ENCODE measurements around the gene STOML1.
"Not testable (repeated sequence)": the region's sequence is repeated elsewhere in the genome, so short reads cannot be mapped to it uniquely, and the experiment has no call there.

Gene STOML1

DNA sequence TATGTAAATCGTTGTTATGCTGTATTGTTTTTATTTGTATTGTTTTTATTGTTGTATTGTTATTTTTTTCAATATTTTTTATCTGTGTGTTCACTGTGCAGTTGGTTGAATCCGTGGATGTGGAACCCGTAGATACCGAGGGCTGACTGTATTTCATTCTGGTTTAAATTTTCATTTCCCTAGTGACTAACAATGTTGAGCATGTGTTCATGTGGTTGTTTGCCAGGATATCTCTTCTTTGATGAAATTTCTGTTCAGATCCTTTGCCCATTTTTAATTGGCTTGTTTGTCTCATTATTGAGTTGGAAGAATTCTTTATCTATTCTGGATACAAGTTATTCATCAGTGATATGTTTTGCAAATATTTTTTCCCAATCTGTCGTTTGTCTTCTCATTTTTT is 29.7 kb downstream of the STOML1 start:
- H3K4me3 ChIP-seq (ENCODE audit: low read length) = no peak overlapping the region
- TF ChIP-seq, protein P1, sequence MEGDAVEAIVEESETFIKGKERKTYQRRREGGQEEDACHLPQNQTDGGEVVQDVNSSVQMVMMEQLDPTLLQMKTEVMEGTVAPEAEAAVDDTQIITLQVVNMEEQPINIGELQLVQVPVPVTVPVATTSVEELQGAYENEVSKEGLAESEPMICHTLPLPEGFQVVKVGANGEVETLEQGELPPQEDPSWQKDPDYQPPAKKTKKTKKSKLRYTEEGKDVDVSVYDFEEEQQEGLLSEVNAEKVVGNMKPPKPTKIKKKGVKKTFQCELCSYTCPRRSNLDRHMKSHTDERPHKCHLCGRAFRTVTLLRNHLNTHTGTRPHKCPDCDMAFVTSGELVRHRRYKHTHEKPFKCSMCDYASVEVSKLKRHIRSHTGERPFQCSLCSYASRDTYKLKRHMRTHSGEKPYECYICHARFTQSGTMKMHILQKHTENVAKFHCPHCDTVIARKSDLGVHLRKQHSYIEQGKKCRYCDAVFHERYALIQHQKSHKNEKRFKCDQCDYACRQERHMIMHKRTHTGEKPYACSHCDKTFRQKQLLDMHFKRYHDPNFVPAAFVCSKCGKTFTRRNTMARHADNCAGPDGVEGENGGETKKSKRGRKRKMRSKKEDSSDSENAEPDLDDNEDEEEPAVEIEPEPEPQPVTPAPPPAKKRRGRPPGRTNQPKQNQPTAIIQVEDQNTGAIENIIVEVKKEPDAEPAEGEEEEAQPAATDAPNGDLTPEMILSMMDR (IDR thresholded peaks at IDR 0.05; ENCODE audit: insufficient read depth, low read depth, low read length, missing control alignments) = no peak
- DNase-seq (ENCODE audit: low read depth) = no peak

DNA sequence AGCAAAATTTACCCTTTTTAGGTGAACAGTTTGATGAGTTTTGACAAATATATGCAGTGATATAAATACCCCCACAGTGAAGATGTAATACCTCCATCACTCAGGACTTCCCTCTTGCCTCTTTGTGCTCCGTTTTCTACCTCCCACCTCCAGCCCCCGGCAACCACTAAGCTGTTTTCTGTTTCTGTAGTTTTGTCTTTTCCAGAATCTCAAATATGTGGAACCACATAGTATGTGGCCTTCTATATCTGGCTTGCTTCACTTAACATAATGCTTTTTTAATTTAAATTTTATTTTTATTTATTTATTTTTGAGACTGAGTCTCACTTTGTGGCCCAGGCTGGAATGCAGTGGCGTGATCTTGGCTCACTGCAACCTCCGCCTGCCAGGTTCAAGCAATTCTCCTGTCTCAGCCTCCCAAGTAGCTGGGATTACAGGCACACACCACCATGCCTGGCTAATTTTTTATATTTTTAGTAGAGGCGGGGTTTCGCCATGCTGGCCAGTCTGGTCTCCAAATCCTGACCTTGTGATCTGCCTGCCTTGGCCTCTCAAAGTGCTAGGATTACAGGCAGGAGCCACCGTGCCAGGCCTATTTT is 31.5 kb downstream of the STOML1 start:
- not testable (repeated sequence) for DNase-seq (ENCODE audit: low read depth); H3K4me3 ChIP-seq (ENCODE audit: low read length)

DNA sequence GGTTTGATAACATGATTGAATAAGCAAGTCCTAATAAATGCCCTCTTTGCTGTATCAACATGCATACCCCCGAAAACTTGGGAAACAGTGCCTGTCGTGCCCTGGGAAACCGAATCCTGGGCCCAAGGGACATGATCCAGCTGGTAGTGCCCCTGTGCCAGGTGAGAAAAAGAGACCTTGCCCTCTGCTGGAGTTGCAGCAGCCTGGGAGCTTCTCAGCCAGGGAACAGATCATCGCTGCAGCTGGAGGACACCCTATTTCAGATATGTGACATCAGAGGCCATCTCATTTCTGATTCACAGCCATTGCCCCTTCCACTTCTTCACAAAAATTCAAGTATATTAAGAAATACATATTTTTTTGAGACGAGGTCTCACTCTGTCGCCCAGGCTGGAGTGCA is 32.3 kb downstream of the STOML1 start:
- no peak for DNase-seq (ENCODE audit: low read depth)
- H3K4me3 ChIP-seq (ENCODE audit: low read length) = no peak overlapping the region
- TF ChIP-seq, protein P1 (IDR thresholded peaks at IDR 0.05; ENCODE audit: insufficient read depth, low read depth, low read length, missing control alignments) = no peak

DNA sequence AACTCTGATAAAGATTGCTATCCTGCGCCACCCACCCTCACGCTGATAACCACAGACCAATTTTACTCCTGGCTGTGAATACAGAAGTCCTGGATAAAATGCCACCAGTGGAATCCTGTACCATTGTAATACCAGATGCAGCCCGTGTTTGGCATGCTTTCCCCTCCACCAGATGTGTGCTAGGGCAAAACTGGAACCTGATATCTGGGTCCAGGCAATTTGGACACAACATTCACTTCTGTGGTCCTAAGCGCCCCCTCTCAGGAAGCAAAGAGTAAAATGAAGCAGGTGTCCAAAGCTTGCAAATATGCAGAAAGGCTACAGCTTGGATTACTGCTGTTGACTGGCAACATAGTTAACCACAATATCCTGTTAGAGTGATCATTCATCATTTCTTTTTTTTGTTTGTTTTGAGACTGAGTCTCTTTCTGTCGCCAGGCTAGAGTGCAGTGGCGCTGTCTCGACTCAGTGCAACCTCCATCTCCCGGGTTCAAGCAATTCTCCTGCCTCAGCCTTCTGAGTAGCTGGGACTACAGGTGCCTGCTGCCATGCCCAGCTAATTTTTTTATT is 33.0 kb downstream of the STOML1 start:
- DNase-seq (ENCODE audit: low read depth) = no peak
- no peak overlapping the region for H3K4me3 ChIP-seq (ENCODE audit: low read length)
- TF ChIP-seq, protein P1 (IDR thresholded peaks at IDR 0.05; ENCODE audit: insufficient read depth, low read depth, low read length, missing control alignments) = no peak

DNA sequence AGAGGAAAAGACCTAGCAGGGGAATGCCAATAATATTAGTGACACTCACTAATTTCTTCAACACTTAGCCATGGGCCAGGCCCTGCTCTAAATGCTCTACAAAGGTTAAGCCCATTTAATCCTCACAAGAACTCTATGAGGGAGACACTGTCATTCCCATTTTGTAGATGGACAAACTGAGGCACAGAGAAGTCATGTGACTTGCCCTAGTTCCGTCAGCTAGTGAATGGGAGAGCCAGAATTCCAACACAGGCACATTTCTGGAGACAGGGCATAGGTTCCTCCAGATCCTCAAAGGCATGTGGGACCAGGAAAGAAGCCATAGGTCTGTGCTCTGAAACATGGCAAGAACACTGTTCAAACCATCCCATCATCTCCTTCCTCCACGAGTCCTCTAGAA is 34.3 kb downstream of the STOML1 start:
- TF ChIP-seq, protein P1 (IDR thresholded peaks at IDR 0.05; ENCODE audit: insufficient read depth, low read depth, low read length, missing control alignments) = no peak
- H3K4me3 ChIP-seq (ENCODE audit: low read length) = no peak overlapping the region
- no peak for DNase-seq (ENCODE audit: low read depth)

DNA sequence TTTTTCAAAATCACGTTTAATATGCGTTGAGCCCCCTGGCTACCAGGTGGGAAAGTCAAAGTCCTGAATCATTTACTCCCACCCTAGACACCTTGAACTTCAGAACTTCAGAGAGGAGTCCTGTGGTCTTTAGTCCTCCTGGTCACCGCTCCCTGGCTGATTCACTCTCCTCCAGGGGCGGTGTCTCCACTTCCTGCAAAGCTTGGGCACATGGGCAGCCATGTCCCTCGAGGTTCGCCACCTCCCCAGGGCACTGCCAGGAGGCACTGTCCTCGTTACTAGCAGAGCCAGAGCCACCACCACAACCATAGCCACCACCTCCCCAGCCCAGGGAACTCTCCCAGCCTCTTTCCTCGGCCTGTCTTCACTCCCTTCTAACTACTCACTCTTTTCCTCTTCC is 34.8 kb downstream of the STOML1 start:
- no peak overlapping the region for H3K4me3 ChIP-seq (ENCODE audit: low read length)
- TF ChIP-seq, protein P1 (IDR thresholded peaks at IDR 0.05; ENCODE audit: insufficient read depth, low read depth, low read length, missing control alignments) = no peak
- no peak for DNase-seq (ENCODE audit: low read depth)

DNA sequence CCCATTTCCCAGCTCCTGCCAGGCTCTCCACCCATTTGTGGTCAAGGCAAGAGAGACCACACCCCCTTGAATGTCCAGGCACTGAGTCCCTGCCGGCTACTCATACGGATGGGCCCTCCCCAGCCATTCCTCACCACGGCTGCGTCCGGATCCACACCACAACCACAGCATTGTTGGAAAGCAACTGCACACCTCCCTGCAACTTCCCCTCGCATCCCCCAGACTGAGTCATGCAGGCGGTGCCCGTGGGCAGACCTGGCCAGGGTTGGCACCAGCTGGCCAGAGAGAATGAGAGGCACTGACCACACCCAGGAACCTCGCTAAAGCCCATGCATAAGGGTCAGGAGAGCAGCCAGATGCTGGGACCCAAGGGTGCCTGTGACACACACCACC is 35.4 kb downstream of the STOML1 start:
- DNase-seq (ENCODE audit: low read depth) = peak; percentile 62
- no peak overlapping the region for H3K4me3 ChIP-seq (ENCODE audit: low read length)
- TF ChIP-seq, protein P1 (IDR thresholded peaks at IDR 0.05; ENCODE audit: insufficient read depth, low read depth, low read length, missing control alignments) = no peak
